ENCODE measurements around the gene ZDHHC13. TPM values are rescaled to one million over a fixed set of nuclear protein-coding genes. Genes with fewer than 3 reads are reported as not detected.

ZDHHC13 gene
- total RNA-seq, 1 experiment from 2014 or later, result 30.1 TPM

Other genes starting within 250 kb of the ZDHHC13 start
- gene MRGPRX1, start 177.8 kb upstream of the ZDHHC13 start, total RNA-seq (2014; rRNA removed; shearing (Covaris generic)), result not detected in 2 replicates
- gene MRGPRX2, start 56.5 kb upstream of the ZDHHC13 start, total RNA-seq (2014; rRNA removed; shearing (Covaris generic)), result not detected in 2 replicates
- gene CSRP3, start 84.8 kb downstream of the ZDHHC13 start, total RNA-seq (2014; rRNA removed; shearing (Covaris generic)), result not detected in 2 replicates
- 4.5 and 11.5 TPM in 2 replicates for gene E2F8, start 123.8 kb downstream of the ZDHHC13 start, total RNA-seq (2014; rRNA removed; shearing (Covaris generic))